Gastroesophageal sphincter (tissue), 4 donors: ENCODE measurements around the gene VPS13D. TPM values are rescaled to one million over a fixed set of nuclear protein-coding genes. Genes with fewer than 3 reads are reported as not detected.
A peak's percentile ranks its signal among the peaks of the same experiment; 100 is the strongest.
"Not testable (repeated sequence)": the region's sequence is repeated elsewhere in the genome, so short reads cannot be mapped to it uniquely, and the experiment has no call there.

Experiments
- ATAC-seq: fragments of 150-250 bp; one replicate; pipeline ENCODE4 v1.9.1; 2016; ENCODE audit warnings: mild to moderate bottlenecking, moderate library complexity
- H3K27ac ChIP-seq, 4 donors: fragments of 200-600 bp; sonication (generic) in 3 of 4; 1 replicate in 3 of 4; 2 replicates in 1 of 4; pipeline ENCODE4 v1.5.1; 2016 to 2019
- H3K27me3 ChIP-seq: fragments of 200-600 bp; sonication (generic); one replicate; pipeline ENCODE4 v1.5.1; 2019
- H3K36me3 ChIP-seq, 2 donors: fragments of 200-600 bp; sonication (generic); one replicate each; pipeline ENCODE4 v1.5.1; 2019; ENCODE audit warnings: control low read depth in 1 of 2
- H3K4me1 ChIP-seq, 3 donors: fragments of 200-600 bp; sonication (generic); 1 replicate in 2 of 3; 2 replicates in 1 of 3; pipeline ENCODE4 v1.5.1; 2016 to 2019; ENCODE audit warnings: control low read depth in 2 of 3
- H3K4me3 ChIP-seq, 2 donors: fragments of 200-600 bp; sonication (generic); one replicate each; pipeline ENCODE4 v1.5.1; 2019; ENCODE audit warnings: mild to moderate bottlenecking in 1 of 2, moderate library complexity in 1 of 2
- H3K9me3 ChIP-seq, 3 donors: fragments of 200-600 bp; sonication (generic); one replicate each; pipeline ENCODE4 v1.5.1; 2017 to 2019; ENCODE audit warnings: control low read depth in 2 of 3
- CTCF ChIP-seq, 4 experiments: fragments of 200-600 bp in 2 of 4; fragments of 450-650 bp in 2 of 4; sonication (generic) in 1 of 4; IDR thresholded peaks; one replicate each; pipeline ENCODE4 v1.5.1; 2017 to 2019; ENCODE audit warnings: antibody characterized with exemption in 4 of 4, mild to moderate bottlenecking in 2 of 4, moderate library complexity in 2 of 4
- EP300 ChIP-seq: sonication (generic); formaldehyde crosslinking; IDR thresholded peaks from one replicate; pipeline ENCODE4 v1.6.1; 2017; ENCODE audit warnings: antibody characterized with exemption, mild to moderate bottlenecking
- POLR2A ChIP-seq, 2 donors: fragments of 450-650 bp; IDR thresholded peaks; one replicate each; pipeline ENCODE4 v1.6.1; 2017; ENCODE audit warnings: antibody characterized with exemption in 2 of 2, mild to moderate bottlenecking in 2 of 2, moderate library complexity in 1 of 2
- POLR2AphosphoS5 ChIP-seq: sonication (generic); formaldehyde crosslinking; IDR thresholded peaks from one replicate; pipeline ENCODE4 v1.6.1; 2017; ENCODE audit warnings: antibody characterized with exemption
- WGBS, 2 donors: methylation state at CpG; one replicate each; pipeline ENCODE4 v1.1.5; 2018; ENCODE audit warnings: low coverage in 1 of 2; 5-methylcytosine and 5-hydroxymethylcytosine counted together
- total RNA-seq, 4 donors: library from RNA; depleted of rRNA; stranded (reverse); fragments of >200 nt; gene quantifications; one replicate each; pipeline ENCODE4 v1.1.0, GENCODE V29; 2016

Gene VPS13D
- total RNA-seq, 4 donors from 2014 or later = 62.3 to 95.5 (median 81.5) TPM

DNA sequence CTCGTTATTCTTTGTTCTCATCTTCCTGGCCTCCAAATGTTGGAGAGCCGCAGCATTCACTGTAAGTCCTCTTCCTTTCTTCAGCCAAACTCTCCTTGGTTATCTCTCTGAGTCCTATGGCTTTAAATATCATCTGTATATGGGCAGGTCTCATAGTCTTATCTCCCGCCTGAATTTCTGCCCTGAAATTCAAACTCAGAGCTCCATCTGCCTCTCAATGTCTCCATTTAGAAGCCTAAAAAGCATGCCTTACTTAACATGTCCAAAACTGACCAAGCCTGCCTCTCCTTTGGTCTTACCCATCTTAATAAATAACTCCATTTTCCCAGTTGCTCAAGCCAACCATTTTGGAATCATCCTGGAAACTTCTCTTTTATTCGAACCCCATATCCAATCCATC lies 307.5 kb downstream of the VPS13D start:
- Histone ChIP-seq H3K36me3 (no peaks in the 10 kb centered on the region), H3K4me1 (peaks cover 0 to 33% (median 15%) of the 10 kb centered on the region in 3 donors), H3K27ac (no peak overlapping the region), H3K27me3 (no peaks in the 10 kb centered on the region), H3K9me3 (peaks cover 0 to 10% (median 0%) of the 10 kb centered on the region in 3 donors), H3K4me3 (no peak overlapping the region)
- WGBS, 2 donors = 98 to 100% methylated on average over 2 to 4 of the region's 4 CpGs
- ATAC-seq = no peak
- TF ChIP-seq POLR2AphosphoS5 = no peak
- TF ChIP-seq CTCF (IDR thresholded peaks at IDR 0.05) = no peak
- no peak for TF ChIP-seq POLR2A (IDR thresholded peaks at IDR 0.05)
- TF ChIP-seq EP300 = no peak

- Histone ChIP-seq H3K4me1 (peaks cover 0 to 35% (median 15%) of the 10 kb centered on the region in 3 donors), H3K9me3 (peaks cover 0 to 10% (median 0%) of the 10 kb centered on the region in 3 donors), H3K36me3 (no peaks in the 10 kb centered on the region), H3K4me3 (no peak overlapping the region), H3K27ac (peak overlapping the region in 1 of 4 donors; percentile 87), H3K27me3 (no peaks in the 10 kb centered on the region)
- TF ChIP-seq POLR2AphosphoS5 (no peak), EP300 (no peak), POLR2A (IDR thresholded peaks at IDR 0.05) (no peak), CTCF (IDR thresholded peaks at IDR 0.05) (no peak)
- ATAC-seq = no peak
- WGBS, 2 donors = 70 to 100% methylated on average over 2 to 3 of the region's 3 CpGs
Measured at GRCh38 chr1:12537906-12538461, 308.2 kb downstream of the VPS13D start.

- Histone ChIP-seq H3K4me1 (peaks cover 0 to 35% (median 15%) of the 10 kb centered on the region in 3 donors), H3K27ac (peak overlapping the region in 2 of 4 donors; percentile 87 to 88), H3K9me3 (peaks cover 0 to 10% (median 0%) of the 10 kb centered on the region in 3 donors)
- not testable (repeated sequence) for H3K36me3 ChIP-seq, ATAC-seq, H3K4me3 ChIP-seq, H3K27me3 ChIP-seq
- WGBS, 2 donors = 72 to 88% methylated on average over 3 of the region's 3 CpGs
Measured at GRCh38 chr1:12538536-12538935, 308.7 kb downstream of the VPS13D start.

- peaks cover 0 to 10% (median 0%) of the 10 kb centered on the region in 3 donors for H3K9me3 ChIP-seq
- no peaks in the 10 kb centered on the region for H3K27me3 ChIP-seq
- ATAC-seq = no peak
- H3K27ac ChIP-seq = peak overlapping the region; percentile 21 to 88 (median 87)
- H3K36me3 ChIP-seq = no peaks in the 10 kb centered on the region
- TF ChIP-seq EP300 (no peak), POLR2AphosphoS5 (no peak), CTCF (IDR thresholded peaks at IDR 0.05) (no peak), POLR2A (IDR thresholded peaks at IDR 0.05) (no peak)
- no peak overlapping the region for H3K4me3 ChIP-seq
- whole genome bisulfite sequencing, 2 donors = no CpG with 5 or more reads among the region's 2 CpGs
- H3K4me1 ChIP-seq = peaks cover 0 to 35% (median 15%) of the 10 kb centered on the region in 3 donors
Measured at GRCh38 chr1:12539320-12539704, 309.5 kb downstream of the VPS13D start.

- no peaks in the 10 kb centered on the region for H3K27me3 ChIP-seq
- peak overlapping the region; percentile 21 to 88 (median 87) for H3K27ac ChIP-seq
- H3K4me1 ChIP-seq = peaks cover 0 to 35% (median 15%) of the 10 kb centered on the region in 3 donors
- ATAC-seq = peak; percentile 93
- peak overlapping the region in 1 of 2 donors; percentile 27 for H3K4me3 ChIP-seq
- peaks cover 0 to 10% (median 0%) of the 10 kb centered on the region in 3 donors for H3K9me3 ChIP-seq
- no CpG with 5 or more reads among the region's 34 CpGs for WGBS, 2 donors
- H3K36me3 ChIP-seq = no peaks in the 10 kb centered on the region
- TF ChIP-seq POLR2AphosphoS5 = peak; percentile 88
- TF ChIP-seq POLR2A (IDR thresholded peaks at IDR 0.05) = no peak
- TF ChIP-seq CTCF (IDR thresholded peaks at IDR 0.05) = peak in 3 of 4 experiments; percentile 28 to 56 (median 35)
- peak; percentile 86 for TF ChIP-seq EP300
Measured at GRCh38 chr1:12539705-12540579, 310.1 kb downstream of the VPS13D start.
